Keratinocyte (primary cell): ENCODE data around the gene RETREG2. TPM values are rescaled to one million over a fixed set of nuclear protein-coding genes. Genes with fewer than 3 reads are reported as not detected.

Source experiments
- DNase-seq: peaks from one replicate; pipeline ENCODE4 v3.0.0-alpha.2; 2011; ENCODE audit warnings: low read depth, missing footprints, low spot score
- FAIRE-seq: peaks from 2 replicates; lab custom pipeline; 2011; peaks lifted over from hg19 to GRCh38; lab: Jason Lieb, UNC
- H2AFZ ChIP-seq: 2 replicates; pipeline ENCODE4 v1.6.0; 2012; ENCODE audit warnings: low read length, control low read depth, inconsistent platforms; ENCODE audit not compliant: control insufficient read depth
- H3K27ac ChIP-seq: 2 replicates; pipeline ENCODE4 v1.5.1; 2011; ENCODE audit warnings: low read length; ENCODE audit not compliant: control insufficient read depth, insufficient read depth
- H3K27me3 ChIP-seq: 3 replicates; pipeline ENCODE4 v1.6.0; 2011; ENCODE audit warnings: low read length; ENCODE audit not compliant: control insufficient read depth, insufficient read depth; ENCODE audit errors: extremely low read depth
- H3K36me3 ChIP-seq, 2 experiments: 2 replicates in 1 of 2; 3 replicates in 1 of 2; pipeline ENCODE4 v1.5.1; 2011; ENCODE audit warnings: low read length in 2 of 2, mild to moderate bottlenecking in 1 of 2; ENCODE audit not compliant: control insufficient read depth in 2 of 2, insufficient read depth in 2 of 2; ENCODE audit errors: extremely low read depth in 1 of 2
- H3K4me1 ChIP-seq: 3 replicates; pipeline ENCODE4 v1.5.1; 2011; ENCODE audit warnings: low read length; ENCODE audit not compliant: control insufficient read depth, insufficient read depth; ENCODE audit errors: extremely low read depth
- H3K4me2 ChIP-seq: 3 replicates; pipeline ENCODE4 v1.6.0; 2011; ENCODE audit warnings: low read depth, low read length; ENCODE audit not compliant: control insufficient read depth, insufficient read depth; ENCODE audit errors: extremely low read depth
- H3K4me3 ChIP-seq, 3 experiments: fragments of 200-600 bp in 1 of 3; sonication (generic) in 1 of 3; 2 replicates in 2 of 3; 3 replicates in 1 of 3; pipeline ENCODE4 v1.5.1; 2011 to 2016; ENCODE audit warnings: low read length in 3 of 3, mild to moderate bottlenecking in 3 of 3, control low read depth in 2 of 3, inconsistent platforms in 1 of 3, low read depth in 1 of 3, mixed read lengths in 1 of 3, mixed run types in 1 of 3, moderate library complexity in 1 of 3; ENCODE audit not compliant: control insufficient read depth in 2 of 3, insufficient read depth in 2 of 3; ENCODE audit errors: extremely low read depth in 1 of 3
- H3K79me2 ChIP-seq: 2 replicates; pipeline ENCODE4 v1.6.0; 2012; ENCODE audit warnings: low read length; ENCODE audit not compliant: control insufficient read depth, insufficient read depth
- H3K9ac ChIP-seq: 3 replicates; pipeline ENCODE4 v1.6.0; 2011; ENCODE audit warnings: low read length; ENCODE audit not compliant: control insufficient read depth, insufficient read depth; ENCODE audit errors: extremely low read depth
- H3K9me1 ChIP-seq: 3 replicates; pipeline ENCODE4 v1.6.0; 2011; ENCODE audit warnings: low read length; ENCODE audit not compliant: control insufficient read depth, insufficient read depth; ENCODE audit errors: extremely low read depth
- H3K9me3 ChIP-seq: 2 replicates; pipeline ENCODE4 v1.5.1; 2012; ENCODE audit warnings: low read depth, low read length; ENCODE audit not compliant: control insufficient read depth
- H4K20me1 ChIP-seq: 3 replicates; pipeline ENCODE4 v1.6.0; 2011; ENCODE audit warnings: low read length; ENCODE audit not compliant: control insufficient read depth, insufficient read depth; ENCODE audit errors: extremely low read depth
- CTCF ChIP-seq, 3 experiments: IDR thresholded peaks in 1 of 3; conservative IDR thresholded peaks in 1 of 3; optimal IDR thresholded peaks in 1 of 3; 2 replicates in 2 of 3; 3 replicates in 1 of 3; pipeline versions ENCODE3 to v1.5.1; 2011; ENCODE audit warnings: low read length in 3 of 3, mild to moderate bottlenecking in 3 of 3, moderate library complexity in 2 of 3, control low read depth in 1 of 3, inconsistent platforms in 1 of 3; ENCODE audit not compliant: insufficient read depth in 2 of 3; ENCODE audit errors: extremely low read depth in 1 of 3
- EZH2 ChIP-seq: IDR thresholded peaks from one replicate; pipeline ENCODE4 v1.6.1; 2012; ENCODE audit warnings: inconsistent platforms, mild to moderate bottlenecking, low read length, moderate library complexity
- dilution Hi-C: fragments of 300-500 bp; cut with MboI; formaldehyde crosslinking; loops from one replicate; pipeline ENCODE4 v1.7.0; 2020; ENCODE audit warnings: low sequenced_read_pairs; ENCODE audit not compliant: extremely low pct_ligation_motif_present
- polyA plus RNA-seq, 5 experiments: library from polyadenylated mRNA; depleted of rRNA in 3 of 5; stranded (reverse) in 3 of 5; stranded (forward) in 1 of 5; unstranded in 1 of 5; fragments of >200 nt; gene quantifications; 1 replicate in 1 of 5; 2 replicates in 3 of 5; 3 replicates in 1 of 5; pipeline versions ENCODE4 v1.2.1 to v1.2.3, GENCODE V29; 2011 to 2012; ENCODE audit warnings: missing spikeins in 2 of 5, low read depth in 1 of 5, low replicate concordance in 1 of 5

Gene RETREG2
- polyA plus RNA-seq, 1 donor (not counting 4 experiments of a cell fraction or from before 2014, with no cell fraction given), result 45.8 TPM

GRCh38 chr2:219149667-219150066 lies 28.4 kb upstream of the RETREG2 start:
- Histone ChIP-seq H4K20me1 (no peaks in the 10 kb centered on the region), H2AFZ (no peak overlapping the region), H3K4me1 (no peaks in the 10 kb centered on the region), H3K9ac (no peak overlapping the region), H3K4me2 (no peak overlapping the region), H3K27ac (no peak overlapping the region), H3K4me3 (no peak overlapping the region), H3K9me1 (no peaks in the 10 kb centered on the region), H3K79me2 (no peaks in the 10 kb centered on the region), H3K36me3 (peaks cover 5 to 8% of the 10 kb centered on the region in 2 experiments), H3K9me3 (no peaks in the 10 kb centered on the region), H3K27me3 (no peaks in the 10 kb centered on the region)
- dilution Hi-C loops, result loop anchor here (5.0 kb wide), 1 partner anchor 87 kb away; the partner anchor contains the start of gene IHH
- no peak for FAIRE-seq
- no peak for DNase-seq
- TF ChIP-seq CTCF (optimal IDR thresholded peaks at IDR 0.05 in 1 of 3, IDR thresholded peaks at IDR 0.05 in 1 of 3, conservative IDR thresholded peaks at IDR 0.05 in 1 of 3; ENCODE audit: extremely low read depth in 1 of 3, insufficient read depth in 2 of 3, low read length in 3 of 3) (no peak), EZH2 (no peak)

GRCh38 chr2:219155054-219155644 lies 22.9 kb upstream of the RETREG2 start:
- Histone ChIP-seq H3K4me2 (no peak overlapping the region), H3K4me1 (peaks cover 5% of the 10 kb centered on the region), H2AFZ (no peak overlapping the region), H3K9me3 (no peaks in the 10 kb centered on the region), H3K36me3 (peaks cover 2 to 8% of the 10 kb centered on the region in 2 experiments), H3K4me3 (no peak overlapping the region), H3K9me1 (no peaks in the 10 kb centered on the region), H4K20me1 (no peaks in the 10 kb centered on the region), H3K27ac (no peak overlapping the region), H3K9ac (no peak overlapping the region), H3K27me3 (no peaks in the 10 kb centered on the region), H3K79me2 (no peaks in the 10 kb centered on the region)
- dilution Hi-C loops, result no loop called here
- no peak for TF ChIP-seq EZH2
- peak; percentile 33 to 54 (median 50) for TF ChIP-seq CTCF (optimal IDR thresholded peaks at IDR 0.05 in 1 of 3, IDR thresholded peaks at IDR 0.05 in 1 of 3, conservative IDR thresholded peaks at IDR 0.05 in 1 of 3; ENCODE audit: extremely low read depth in 1 of 3, insufficient read depth in 2 of 3, low read length in 3 of 3)
- FAIRE-seq (peak; percentile 9), DNase-seq (no peak)
